Suppressor macrophage treated with lipopolysaccharide for 1 hour (primary cell): Measurements from ENCODE around the gene RPL7L1.

Source experiments
- DNase-seq, 3 donors: peaks; one replicate each; pipeline ENCODE4 v3.0.0-alpha.2; 2020 to 2022

RPL7L1 gene

GRCh38 chr6:42936398-42936797 lies 57.0 kb downstream of the RPL7L1 start:
- no peak for DNase-seq

DNA sequence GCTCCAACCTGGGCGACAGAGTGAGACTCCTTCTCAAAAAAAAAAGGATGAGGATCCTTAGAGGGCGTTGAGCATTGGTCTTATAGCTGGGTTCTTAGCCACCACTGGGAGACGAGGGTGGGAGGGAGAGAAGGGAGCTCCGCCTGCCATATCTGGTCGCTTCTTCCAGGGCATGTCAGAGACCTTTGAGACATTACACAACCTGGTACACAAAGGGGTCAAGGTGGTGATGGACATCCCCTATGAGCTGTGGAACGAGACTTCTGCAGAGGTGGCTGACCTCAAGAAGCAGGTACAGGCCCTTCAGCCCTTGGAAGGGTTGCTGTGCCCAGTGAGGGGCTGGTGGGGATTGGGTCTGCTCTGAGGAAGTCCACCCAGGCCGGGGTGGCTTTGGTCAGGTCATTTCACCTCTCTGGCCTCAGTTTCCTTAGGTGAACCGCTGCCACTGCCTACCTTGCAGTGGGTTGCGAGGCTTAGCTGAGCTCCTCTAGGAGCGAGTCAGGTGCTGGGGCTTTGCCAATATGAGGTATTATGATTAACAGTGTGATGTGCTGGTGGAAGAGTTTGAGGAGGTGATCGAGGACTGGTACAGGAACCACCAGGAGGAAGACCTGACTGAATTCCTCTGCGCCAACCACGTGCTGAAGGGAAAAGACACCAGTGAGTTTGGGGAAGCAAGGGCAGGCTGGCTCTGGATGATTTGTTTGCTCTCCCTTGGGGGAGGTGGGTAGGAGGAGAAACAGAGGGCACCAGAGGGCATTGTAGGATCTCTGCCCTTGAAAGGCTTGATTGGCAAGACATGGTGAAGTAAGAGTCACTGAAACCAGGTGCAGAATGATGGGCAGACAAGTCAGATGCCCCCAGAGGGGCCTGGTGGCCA lies 58.4 kb downstream of the RPL7L1 start:
- DNase-seq, result no peak

DNA sequence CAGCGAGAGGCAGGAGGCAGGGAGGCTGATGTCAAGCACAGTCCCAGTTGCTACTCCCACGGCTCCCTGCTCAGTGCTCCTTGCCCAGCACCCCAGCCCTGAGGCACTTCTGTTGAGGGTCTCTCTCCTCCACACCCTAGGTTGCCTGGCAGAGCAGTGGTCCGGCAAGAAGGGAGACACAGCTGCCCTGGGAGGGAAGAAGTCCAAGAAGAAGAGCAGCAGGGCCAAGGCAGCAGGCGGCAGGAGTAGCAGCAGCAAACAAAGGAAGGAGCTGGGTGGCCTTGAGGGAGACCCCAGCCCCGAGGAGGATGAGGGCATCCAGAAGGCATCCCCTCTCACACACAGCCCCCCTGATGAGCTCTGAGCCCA lies 59.0 kb downstream of the RPL7L1 start:
- DNase-seq, result no peak

- DNase-seq, result no peak
These were observed 59.8 kb downstream of the RPL7L1 start for GRCh38 chr6:42938987-42939809.
